Uterus (tissue), 4 donors: ENCODE measurements around the gene EYS. TPM values are rescaled to one million over a fixed set of nuclear protein-coding genes. Genes with fewer than 3 reads are reported as not detected.
"Not testable (repeated sequence)": the region's sequence is repeated elsewhere in the genome, so short reads cannot be mapped to it uniquely, and the experiment has no call there.

Experiments used
- DNase-seq, 2 donors: peaks; one replicate each; pipeline ENCODE4 v3.0.0-alpha.2; 2019 to 2020
- H3K27ac ChIP-seq, 2 donors: fragments of 200-600 bp; sonication (generic); 1 replicate in 1 of 2; 2 replicates in 1 of 2; pipeline ENCODE4 v1.5.1; 2016 to 2018
- H3K27me3 ChIP-seq, 2 donors: fragments of 200-600 bp; sonication (generic); one replicate each; pipeline ENCODE4 v1.5.1; 2018 to 2019; ENCODE audit warnings: control low read depth in 1 of 2
- H3K36me3 ChIP-seq, 2 donors: fragments of 200-600 bp; sonication (generic); one replicate each; pipeline ENCODE4 v1.5.1; 2019; ENCODE audit warnings: control low read depth in 1 of 2
- H3K4me1 ChIP-seq, 2 donors: fragments of 200-600 bp; sonication (generic); one replicate each; pipeline ENCODE4 v1.5.1; 2018 to 2019; ENCODE audit warnings: control low read depth in 1 of 2
- H3K4me3 ChIP-seq, 2 donors: fragments of 200-600 bp; sonication (generic); 1 replicate in 1 of 2; 2 replicates in 1 of 2; pipeline ENCODE4 v1.5.1; 2018 to 2019; ENCODE audit warnings: mild to moderate bottlenecking in 1 of 2
- H3K9me3 ChIP-seq, 2 donors: fragments of 200-600 bp; sonication (generic); one replicate each; pipeline ENCODE4 v1.5.1; 2019; ENCODE audit warnings: control low read depth in 1 of 2
- POLR2A ChIP-seq, 2 donors: fragments of 450-650 bp; IDR thresholded peaks; one replicate each; pipeline ENCODE4 v1.6.1; 2016; ENCODE audit warnings: antibody characterized with exemption in 2 of 2, mild to moderate bottlenecking in 1 of 2, moderate library complexity in 1 of 2
- intact Hi-C: fragments of 100-400 bp; cut with DNase I; formaldehyde crosslinking; loops from one replicate; pipeline ENCODE4 v1.15.1; 2023; ENCODE audit warnings: low total_unique reads
- total RNA-seq, 4 donors: library from RNA; depleted of rRNA in 3 of 4; stranded (reverse); fragments of >200 nt in 3 of 4; gene quantifications; one replicate each; pipeline versions ENCODE4 v1.1.0 to v1.2.4, GENCODE V29; 2014 to 2023
- TF ChIP-seq, protein P1 (sequence below), 4 experiments: fragments of 200-600 bp in 2 of 4; fragments of 450-650 bp in 2 of 4; sonication (generic) in 2 of 4; IDR thresholded peaks; one replicate each; pipeline ENCODE4 v1.5.1; 2016 to 2019; ENCODE audit warnings: antibody characterized with exemption in 4 of 4, mild to moderate bottlenecking in 2 of 4, moderate library complexity in 1 of 4
- donor health status: DM: yes; HTN: yes; CAD: no.

The EYS gene
- total RNA-seq, 4 donors from 2014 or later: 1.3 TPM; not detected in 3

GRCh38 chr6:65402564-65402963, 304.5 kb downstream of the EYS start:
- H3K4me1 ChIP-seq: no peaks in the 10 kb centered on the region
- TF ChIP-seq, protein P1, sequence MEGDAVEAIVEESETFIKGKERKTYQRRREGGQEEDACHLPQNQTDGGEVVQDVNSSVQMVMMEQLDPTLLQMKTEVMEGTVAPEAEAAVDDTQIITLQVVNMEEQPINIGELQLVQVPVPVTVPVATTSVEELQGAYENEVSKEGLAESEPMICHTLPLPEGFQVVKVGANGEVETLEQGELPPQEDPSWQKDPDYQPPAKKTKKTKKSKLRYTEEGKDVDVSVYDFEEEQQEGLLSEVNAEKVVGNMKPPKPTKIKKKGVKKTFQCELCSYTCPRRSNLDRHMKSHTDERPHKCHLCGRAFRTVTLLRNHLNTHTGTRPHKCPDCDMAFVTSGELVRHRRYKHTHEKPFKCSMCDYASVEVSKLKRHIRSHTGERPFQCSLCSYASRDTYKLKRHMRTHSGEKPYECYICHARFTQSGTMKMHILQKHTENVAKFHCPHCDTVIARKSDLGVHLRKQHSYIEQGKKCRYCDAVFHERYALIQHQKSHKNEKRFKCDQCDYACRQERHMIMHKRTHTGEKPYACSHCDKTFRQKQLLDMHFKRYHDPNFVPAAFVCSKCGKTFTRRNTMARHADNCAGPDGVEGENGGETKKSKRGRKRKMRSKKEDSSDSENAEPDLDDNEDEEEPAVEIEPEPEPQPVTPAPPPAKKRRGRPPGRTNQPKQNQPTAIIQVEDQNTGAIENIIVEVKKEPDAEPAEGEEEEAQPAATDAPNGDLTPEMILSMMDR (IDR thresholded peaks at IDR 0.05): no peak
- no peak for TF ChIP-seq POLR2A (IDR thresholded peaks at IDR 0.05)
- H3K36me3 ChIP-seq: no peaks in the 10 kb centered on the region
- no peaks in the 10 kb centered on the region for H3K27me3 ChIP-seq
- H3K4me3 ChIP-seq: no peak overlapping the region
- DNase-seq: no peak
- intact Hi-C loops: no loop called here
- no peaks in the 10 kb centered on the region for H3K9me3 ChIP-seq
- H3K27ac ChIP-seq: no peak overlapping the region

DNA sequence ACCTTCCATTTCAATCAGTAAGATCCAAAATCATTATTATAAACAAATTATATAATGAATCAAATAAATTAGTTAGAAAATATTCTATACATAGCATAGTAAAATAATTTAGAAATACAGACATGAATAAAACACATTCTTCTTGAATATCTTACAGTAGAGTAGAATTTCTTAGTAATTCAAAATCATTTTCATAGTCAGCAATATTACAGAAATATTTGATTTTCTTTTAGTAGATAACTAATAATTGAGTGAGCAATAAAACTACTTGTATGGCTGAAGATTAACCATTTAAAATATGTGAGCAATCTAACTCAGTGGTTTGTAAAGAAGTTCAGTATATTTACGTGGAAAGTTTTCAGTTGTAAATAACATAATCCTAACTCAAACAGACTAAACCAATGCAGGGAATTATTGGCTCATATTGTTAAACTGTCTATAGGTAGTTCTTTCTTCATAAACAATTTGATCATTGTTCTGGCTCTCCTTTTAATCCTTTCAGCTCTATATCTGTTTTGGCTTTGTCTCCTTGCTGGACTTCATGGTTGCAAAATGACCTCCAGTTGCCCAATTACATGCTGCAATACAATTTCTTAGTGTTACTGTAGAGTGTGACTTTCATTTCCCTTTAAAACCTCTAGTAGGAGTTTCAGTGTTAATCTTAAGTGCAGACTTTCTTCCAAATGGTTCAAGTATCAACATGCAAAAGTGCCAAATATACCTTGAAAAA, 307.5 kb downstream of the EYS start:
- no peak for DNase-seq
- intact Hi-C loops: no loop called here
- no peaks in the 10 kb centered on the region for H3K27me3 ChIP-seq
- H3K27ac ChIP-seq: no peak overlapping the region
- H3K9me3 ChIP-seq: no peaks in the 10 kb centered on the region
- TF ChIP-seq, protein P1 (IDR thresholded peaks at IDR 0.05): no peak
- no peak for TF ChIP-seq POLR2A (IDR thresholded peaks at IDR 0.05)
- H3K4me1 ChIP-seq: no peaks in the 10 kb centered on the region
- H3K36me3 ChIP-seq: no peaks in the 10 kb centered on the region
- H3K4me3 ChIP-seq: no peak overlapping the region

DNA sequence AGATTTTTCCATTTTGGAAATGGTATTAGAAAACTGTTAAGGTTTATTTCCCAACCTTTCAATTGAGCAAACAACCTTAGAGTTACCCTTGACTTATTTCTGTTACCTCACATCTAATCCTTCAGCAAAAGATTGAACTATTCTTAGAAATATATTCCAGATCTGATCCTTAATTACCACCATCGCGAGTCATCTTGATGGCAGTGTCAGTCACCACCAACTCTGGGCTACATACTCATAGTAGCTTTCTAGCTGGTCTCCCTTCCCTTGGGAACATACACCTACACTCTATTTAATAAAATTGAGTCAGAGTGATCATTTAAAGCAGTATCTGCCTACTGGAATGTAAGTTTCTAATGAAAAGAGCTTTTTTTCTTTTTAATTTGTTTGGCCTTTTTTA, 308.2 kb downstream of the EYS start:
- no peaks in the 10 kb centered on the region for H3K27me3 ChIP-seq
- no peak overlapping the region for H3K27ac ChIP-seq
- no peak overlapping the region for H3K4me3 ChIP-seq
- no peaks in the 10 kb centered on the region for H3K36me3 ChIP-seq
- no peaks in the 10 kb centered on the region for H3K9me3 ChIP-seq
- intact Hi-C loops: no loop called here
- TF ChIP-seq, protein P1 (IDR thresholded peaks at IDR 0.05): no peak
- TF ChIP-seq POLR2A (IDR thresholded peaks at IDR 0.05): no peak
- H3K4me1 ChIP-seq: no peaks in the 10 kb centered on the region
- no peak for DNase-seq

GRCh38 chr6:65350530-65350929, 356.5 kb downstream of the EYS start:
- intact Hi-C loops: no loop called here
- TF ChIP-seq, protein P1 (IDR thresholded peaks at IDR 0.05): no peak
- no peak for TF ChIP-seq POLR2A (IDR thresholded peaks at IDR 0.05)
- H3K9me3 ChIP-seq: no peaks in the 10 kb centered on the region
- H3K36me3 ChIP-seq: no peaks in the 10 kb centered on the region
- no peaks in the 10 kb centered on the region for H3K4me1 ChIP-seq
- no peaks in the 10 kb centered on the region for H3K27me3 ChIP-seq
- no peak overlapping the region for H3K27ac ChIP-seq
- DNase-seq: no peak
- H3K4me3 ChIP-seq: no peak overlapping the region

DNA sequence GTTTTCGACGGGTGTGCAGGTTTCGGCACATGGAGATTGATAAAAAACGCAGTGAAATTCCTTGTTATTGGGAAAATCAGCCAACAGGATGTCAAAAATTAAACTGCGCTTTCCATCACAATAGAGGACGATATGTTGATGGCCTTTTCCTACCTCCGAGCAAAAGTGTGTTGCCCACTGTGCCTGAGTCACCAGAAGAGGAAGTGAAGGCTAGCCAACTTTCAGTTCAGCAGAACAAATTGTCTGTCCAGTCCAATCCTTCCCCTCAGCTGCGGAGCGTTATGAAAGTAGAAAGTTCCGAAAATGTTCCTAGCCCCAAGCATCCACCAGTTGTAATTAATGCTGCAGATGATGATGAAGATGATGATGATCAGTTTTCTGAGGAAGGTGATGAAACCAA, 404.4 kb downstream of the EYS start:
- H3K4me1 ChIP-seq, DNase-seq, H3K4me3 ChIP-seq, intact Hi-C loops, H3K9me3 ChIP-seq, H3K27ac ChIP-seq, H3K36me3 ChIP-seq, H3K27me3 ChIP-seq: not testable (repeated sequence)

GRCh38 chr6:65299236-65299635, 407.8 kb downstream of the EYS start:
- Histone ChIP-seq H3K36me3 (no peaks in the 10 kb centered on the region), H3K4me1 (no peaks in the 10 kb centered on the region), H3K27me3 (no peaks in the 10 kb centered on the region), H3K9me3 (no peaks in the 10 kb centered on the region), H3K27ac (no peak overlapping the region), H3K4me3 (no peak overlapping the region)
- intact Hi-C loops: no loop called here
- DNase-seq: no peak
- TF ChIP-seq, protein P1 (IDR thresholded peaks at IDR 0.05): no peak
- no peak for TF ChIP-seq POLR2A (IDR thresholded peaks at IDR 0.05)
